NB4 (cell line): Measurements from ENCODE around the gene FIP1L1.

Experiments
- CTCF ChIP-seq: IDR thresholded peaks from one replicate; pipeline ENCODE4 v1.5.1; 2012; ENCODE audit warnings: low read depth, low read length
- MYC ChIP-seq: IDR thresholded peaks from 2 replicates; pipeline ENCODE4 v1.6.1; 2011; ENCODE audit warnings: low read depth, low read length

GRCh38 chr4:53455766-53456165 lies 78.3 kb downstream of the FIP1L1 start:
- TF ChIP-seq MYC (no peak), CTCF (no peak)
